A549 (cell line): Measurements from ENCODE around the gene MBNL2.

Source experiments
- POLR2A ChIP-seq: IDR thresholded peaks from 2 replicates; pipeline ENCODE4 v1.6.1; 2012; ENCODE audit warnings: mild to moderate bottlenecking, low read length
- TF ChIP-seq, protein P1 (sequence below): IDR thresholded peaks from 2 replicates; pipeline ENCODE4 v1.6.1; 2012; ENCODE audit warnings: low read depth, borderline replicate concordance
- TF ChIP-seq, protein P2 (sequence below): fragments of >200 bp; sonication (Bioruptor Twin); formaldehyde crosslinking; IDR thresholded peaks from 3 replicates; pipeline ENCODE4 v1.5.1; 2016

DNA sequence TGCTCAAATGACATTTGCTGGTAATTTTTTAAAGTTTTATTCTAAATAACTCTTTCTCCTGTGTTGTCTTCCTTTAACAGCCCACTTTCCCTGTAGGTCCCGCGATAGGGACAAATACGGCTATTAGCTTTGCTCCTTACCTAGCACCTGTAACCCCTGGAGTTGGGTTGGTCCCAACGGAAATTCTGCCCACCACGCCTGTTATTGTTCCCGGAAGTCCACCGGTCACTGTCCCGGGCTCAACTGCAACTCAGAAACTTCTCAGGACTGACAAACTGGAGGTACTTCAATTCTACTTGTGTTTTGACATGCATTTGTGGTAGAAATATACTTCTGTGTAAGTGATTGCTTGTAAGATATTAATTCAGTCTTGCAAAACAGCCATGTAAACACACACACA is 120.8 kb downstream of the MBNL2 start:
- TF ChIP-seq, protein P1, sequence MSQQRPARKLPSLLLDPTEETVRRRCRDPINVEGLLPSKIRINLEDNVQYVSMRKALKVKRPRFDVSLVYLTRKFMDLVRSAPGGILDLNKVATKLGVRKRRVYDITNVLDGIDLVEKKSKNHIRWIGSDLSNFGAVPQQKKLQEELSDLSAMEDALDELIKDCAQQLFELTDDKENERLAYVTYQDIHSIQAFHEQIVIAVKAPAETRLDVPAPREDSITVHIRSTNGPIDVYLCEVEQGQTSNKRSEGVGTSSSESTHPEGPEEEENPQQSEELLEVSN, result no peak
- no peak for TF ChIP-seq POLR2A
- TF ChIP-seq, protein P2, sequence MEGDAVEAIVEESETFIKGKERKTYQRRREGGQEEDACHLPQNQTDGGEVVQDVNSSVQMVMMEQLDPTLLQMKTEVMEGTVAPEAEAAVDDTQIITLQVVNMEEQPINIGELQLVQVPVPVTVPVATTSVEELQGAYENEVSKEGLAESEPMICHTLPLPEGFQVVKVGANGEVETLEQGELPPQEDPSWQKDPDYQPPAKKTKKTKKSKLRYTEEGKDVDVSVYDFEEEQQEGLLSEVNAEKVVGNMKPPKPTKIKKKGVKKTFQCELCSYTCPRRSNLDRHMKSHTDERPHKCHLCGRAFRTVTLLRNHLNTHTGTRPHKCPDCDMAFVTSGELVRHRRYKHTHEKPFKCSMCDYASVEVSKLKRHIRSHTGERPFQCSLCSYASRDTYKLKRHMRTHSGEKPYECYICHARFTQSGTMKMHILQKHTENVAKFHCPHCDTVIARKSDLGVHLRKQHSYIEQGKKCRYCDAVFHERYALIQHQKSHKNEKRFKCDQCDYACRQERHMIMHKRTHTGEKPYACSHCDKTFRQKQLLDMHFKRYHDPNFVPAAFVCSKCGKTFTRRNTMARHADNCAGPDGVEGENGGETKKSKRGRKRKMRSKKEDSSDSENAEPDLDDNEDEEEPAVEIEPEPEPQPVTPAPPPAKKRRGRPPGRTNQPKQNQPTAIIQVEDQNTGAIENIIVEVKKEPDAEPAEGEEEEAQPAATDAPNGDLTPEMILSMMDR, result no peak
